SK-N-SH (cell line): Measurements from ENCODE around the gene MMP23B.
"Not testable (repeated sequence)": the region's sequence is repeated elsewhere in the genome, so short reads cannot be mapped to it uniquely, and the experiment has no call there.

Experiments
- CHD2 ChIP-seq: fragments of 150-350 bp; IDR thresholded peaks from 2 replicates; pipeline ENCODE4 v1.6.1; 2018; ENCODE audit warnings: low read length; ENCODE audit not compliant: partially characterized antibody
- CTCF ChIP-seq: fragments of 200-600 bp; sonication (generic); IDR thresholded peaks from 2 replicates; pipeline ENCODE4 v1.6.1; 2017; ENCODE audit warnings: antibody characterized with exemption, mild to moderate bottlenecking, moderate library complexity
- EP300 ChIP-seq, 2 experiments: IDR thresholded peaks; 2 replicates each; pipeline versions ENCODE4 v1.4.0 to v1.6.1; 2012; ENCODE audit warnings: borderline replicate concordance in 1 of 2, low read depth in 1 of 2, low read length in 1 of 2
- GATA2 ChIP-seq: sonication (generic); formaldehyde crosslinking; IDR thresholded peaks from 2 replicates; pipeline ENCODE4 v1.5.0; 2020; ENCODE audit warnings: mild to moderate bottlenecking, missing genetic modification reagents
- POLR2AphosphoS5 ChIP-seq: IDR thresholded peaks from 2 replicates; pipeline ENCODE4 v1.6.1; 2012; ENCODE audit warnings: low read depth, low read length
- RAD21 ChIP-seq: IDR thresholded peaks from 2 replicates; pipeline ENCODE4 v1.6.1; 2012; ENCODE audit warnings: mild to moderate bottlenecking, low read length
- RCOR1 ChIP-seq: fragments of 150-350 bp; IDR thresholded peaks from 2 replicates; pipeline ENCODE4 v1.6.1; 2017; ENCODE audit warnings: antibody characterized with exemption, low read length
- TAF1 ChIP-seq: IDR thresholded peaks from 2 replicates; pipeline ENCODE4 v1.6.1; 2012; ENCODE audit warnings: low read depth, mild to moderate bottlenecking, low read length, moderate library complexity, borderline replicate concordance
- TCF12 ChIP-seq: IDR thresholded peaks from 2 replicates; pipeline ENCODE4 v1.4.0; 2012
- TEAD4 ChIP-seq: IDR thresholded peaks from 2 replicates; pipeline ENCODE4 v1.4.0; 2012; ENCODE audit warnings: mild to moderate bottlenecking, borderline replicate concordance; ENCODE audit not compliant: insufficient read depth

- not testable (repeated sequence) for TF ChIP-seq CTCF; RCOR1; CHD2; TCF12; EP300 (IDR thresholded peaks at IDR 0.05; ENCODE audit: borderline replicate concordance in 1 of 2, low read depth in 1 of 2, low read length in 1 of 2); GATA2 (CRISPR knock-in tag); RAD21; TAF1; POLR2AphosphoS5; TEAD4
These were observed 14.4 kb downstream of the MMP23B start for GRCh38 chr1:1646326-1646725.
